OCI-LY1 (cell line): ENCODE measurements around the gene CPT1C.

Source experiments
- H2AFZ ChIP-seq: fragments of 200-600 bp; sonication (generic), shearing (Covaris generic); 2 replicates; pipeline ENCODE4 v1.6.0; 2014; ENCODE audit warnings: antibody characterized with exemption, mild to moderate bottlenecking, low read length
- H3F3A ChIP-seq: fragments of 200-600 bp; sonication (generic), shearing (Covaris generic); 2 replicates; pipeline ENCODE4 v1.6.0; 2014; ENCODE audit warnings: mild to moderate bottlenecking, antibody characterized with exemption, low read length, moderate library complexity; ENCODE audit not compliant: insufficient read depth
- H3K27ac ChIP-seq: fragments of 200-600 bp; sonication (generic); 2 replicates; pipeline ENCODE4 v1.5.1; 2014; ENCODE audit warnings: low read length, mixed run types, mild to moderate bottlenecking, low read depth; ENCODE audit not compliant: poor library complexity, severe bottlenecking
- H3K27me3 ChIP-seq: fragments of 200-600 bp; sonication (generic); 2 replicates; pipeline ENCODE4 v1.6.0; 2014; ENCODE audit warnings: antibody characterized with exemption, mild to moderate bottlenecking, low read length, moderate library complexity; ENCODE audit not compliant: insufficient read depth
- H3K36me3 ChIP-seq: fragments of 200-600 bp; sonication (generic); 2 replicates; pipeline ENCODE4 v1.6.1; 2014; ENCODE audit warnings: mild to moderate bottlenecking, antibody characterized with exemption, low read length, moderate library complexity, mixed read lengths; ENCODE audit not compliant: insufficient read depth
- H3K4me1 ChIP-seq: fragments of 200-600 bp; sonication (generic); 2 replicates; pipeline ENCODE4 v1.5.1; 2014; ENCODE audit warnings: mild to moderate bottlenecking, low read length, moderate library complexity; ENCODE audit not compliant: insufficient read depth, severe bottlenecking
- H3K4me2 ChIP-seq: fragments of 200-600 bp; sonication (generic), shearing (Covaris generic); 2 replicates; pipeline ENCODE4 v1.6.1; 2014; ENCODE audit warnings: low read length
- H3K4me3 ChIP-seq: fragments of 200-600 bp; sonication (generic); 2 replicates; pipeline ENCODE4 v1.5.1; 2014; ENCODE audit warnings: low read length, low read depth, mild to moderate bottlenecking, mixed read lengths; ENCODE audit not compliant: poor library complexity, severe bottlenecking
- H3K79me2 ChIP-seq: fragments of 200-600 bp; shearing (Covaris generic); 2 replicates; pipeline ENCODE4 v1.6.1; 2016; ENCODE audit warnings: mixed run types, low read length, mixed read lengths; ENCODE audit not compliant: insufficient read depth
- H3K9ac ChIP-seq: fragments of 200-600 bp; sonication (generic), shearing (Covaris generic); 2 replicates; pipeline ENCODE4 v1.6.1; 2014; ENCODE audit warnings: mild to moderate bottlenecking, low read length, mixed read lengths
- H3K9me2 ChIP-seq: fragments of 200-600 bp; sonication (generic), shearing (Covaris generic); 2 replicates; pipeline ENCODE4 v1.6.1; 2014; ENCODE audit warnings: low read depth, mild to moderate bottlenecking, low read length, mixed read lengths
- H3K9me3 ChIP-seq: fragments of 200-600 bp; shearing (Covaris generic); 2 replicates; pipeline ENCODE4 v1.6.1; 2014; ENCODE audit warnings: low read length, mixed read lengths
- H4K20me1 ChIP-seq: fragments of 200-600 bp; sonication (generic), shearing (Covaris generic); 2 replicates; pipeline ENCODE4 v1.6.0; 2016; ENCODE audit warnings: mild to moderate bottlenecking, low read length; ENCODE audit not compliant: insufficient read depth
- CTCF ChIP-seq: fragments of 200-600 bp; sonication (generic), shearing (Covaris generic); IDR thresholded peaks from 2 replicates; pipeline ENCODE4 v1.5.1; 2017; ENCODE audit warnings: mild to moderate bottlenecking, antibody characterized with exemption, low read length, moderate library complexity, mixed read lengths
- EZH2 ChIP-seq: fragments of 200-600 bp; sonication (generic), shearing (Covaris generic); IDR thresholded peaks from 2 replicates; pipeline ENCODE4 v1.8.0; 2017; ENCODE audit warnings: borderline replicate concordance, mixed run types, mild to moderate bottlenecking, antibody characterized with exemption, low read length, moderate library complexity, mixed read lengths

Gene CPT1C

GRCh38 chr19:49683814-49684250, 7.1 kb upstream of the CPT1C start:
- H4K20me1 ChIP-seq, result no peaks in the 10 kb centered on the region
- H3K9me3 ChIP-seq, result no peaks in the 10 kb centered on the region
- H2AFZ ChIP-seq, result no peak overlapping the region
- H3K4me3 ChIP-seq, result no peak overlapping the region
- peak overlapping the region; percentile 2 for H3K27ac ChIP-seq
- H3K79me2 ChIP-seq, result peaks cover 18% of the 10 kb centered on the region
- no peaks in the 10 kb centered on the region for H3K9me2 ChIP-seq
- H3K27me3 ChIP-seq, result no peaks in the 10 kb centered on the region
- TF ChIP-seq EZH2, result no peak
- TF ChIP-seq CTCF, result no peak
- no peak overlapping the region for H3K9ac ChIP-seq
- no peak overlapping the region for H3K4me2 ChIP-seq
- H3K36me3 ChIP-seq, result peaks cover 83% of the 10 kb centered on the region
- H3F3A ChIP-seq, result no peaks in the 10 kb centered on the region
- H3K4me1 ChIP-seq, result peaks cover 22% of the 10 kb centered on the region

GRCh38 chr19:49684251-49684982, 6.5 kb upstream of the CPT1C start:
- no peaks in the 10 kb centered on the region for H3K9me2 ChIP-seq
- H3K27me3 ChIP-seq, result no peaks in the 10 kb centered on the region
- H3K4me1 ChIP-seq, result peaks cover 16% of the 10 kb centered on the region
- no peak overlapping the region for H3K9ac ChIP-seq
- no peaks in the 10 kb centered on the region for H3F3A ChIP-seq
- no peaks in the 10 kb centered on the region for H3K9me3 ChIP-seq
- no peak overlapping the region for H3K4me3 ChIP-seq
- peaks cover 89% of the 10 kb centered on the region for H3K36me3 ChIP-seq
- TF ChIP-seq CTCF (peak; percentile 78), EZH2 (no peak)
- no peaks in the 10 kb centered on the region for H4K20me1 ChIP-seq
- no peak overlapping the region for H2AFZ ChIP-seq
- H3K4me2 ChIP-seq, result no peak overlapping the region
- peak overlapping the region; percentile 2 for H3K27ac ChIP-seq
- H3K79me2 ChIP-seq, result peaks cover 14% of the 10 kb centered on the region; the same call in 1 of the 2 replicates

- Histone ChIP-seq H3K27ac (no peak overlapping the region), H3K79me2 (peaks cover 7% of the 10 kb centered on the region; the same call in 1 of the 2 replicates), H2AFZ (no peak overlapping the region), H3K36me3 (peaks cover 93% of the 10 kb centered on the region), H3K9me3 (no peaks in the 10 kb centered on the region), H3K4me2 (no peak overlapping the region), H3K9me2 (no peaks in the 10 kb centered on the region), H3K4me1 (peaks cover 9% of the 10 kb centered on the region), H3K9ac (no peak overlapping the region), H3K4me3 (no peak overlapping the region), H3K27me3 (no peaks in the 10 kb centered on the region), H4K20me1 (no peaks in the 10 kb centered on the region), H3F3A (no peaks in the 10 kb centered on the region)
- TF ChIP-seq EZH2 (no peak), CTCF (no peak)
These were observed 5.8 kb upstream of the CPT1C start for GRCh38 chr19:49684983-49685553.
